Bronchial epithelial cell (primary cell): ENCODE measurements around the gene NHERF2. TPM values are rescaled to one million over a fixed set of nuclear protein-coding genes. Genes with fewer than 3 reads are reported as not detected.
A peak's percentile ranks its signal among the peaks of the same experiment; 100 is the strongest.

Experiments
- DNase-seq: peaks from one replicate; pipeline ENCODE4 v3.0.0-alpha.2; 2010; ENCODE audit warnings: low read depth
- FAIRE-seq: peaks from 2 replicates; lab custom pipeline; 2011; peaks lifted over from hg19 to GRCh38; lab: Jason Lieb, UNC
- H3K27me3 ChIP-seq: 2 replicates; pipeline ENCODE4 v1.5.1; 2011; ENCODE audit warnings: low read length; ENCODE audit not compliant: control insufficient read depth, insufficient read depth
- H3K36me3 ChIP-seq: 2 replicates; pipeline ENCODE4 v1.5.1; 2011; ENCODE audit warnings: low read length; ENCODE audit not compliant: control insufficient read depth, insufficient read depth
- H3K4me3 ChIP-seq: 2 replicates; pipeline ENCODE4 v1.5.1; 2011; ENCODE audit warnings: mild to moderate bottlenecking, low read depth, low read length, control low read depth
- total RNA-seq: library from RNA; depleted of rRNA; stranded (reverse); fragments of >200 nt; gene quantifications from 2 replicates; pipeline ENCODE4 v1.2.1, GENCODE V29; 2014
- TF ChIP-seq, protein P1 (sequence below): IDR thresholded peaks from 2 replicates; pipeline ENCODE4 v1.5.1; 2011; ENCODE audit warnings: mild to moderate bottlenecking, moderate library complexity, low read length, control low read depth, inconsistent platforms; ENCODE audit not compliant: insufficient read depth, severe bottlenecking

Gene NHERF2
- total RNA-seq, 1 donor from 2014 or later = 15.8 TPM

DNA sequence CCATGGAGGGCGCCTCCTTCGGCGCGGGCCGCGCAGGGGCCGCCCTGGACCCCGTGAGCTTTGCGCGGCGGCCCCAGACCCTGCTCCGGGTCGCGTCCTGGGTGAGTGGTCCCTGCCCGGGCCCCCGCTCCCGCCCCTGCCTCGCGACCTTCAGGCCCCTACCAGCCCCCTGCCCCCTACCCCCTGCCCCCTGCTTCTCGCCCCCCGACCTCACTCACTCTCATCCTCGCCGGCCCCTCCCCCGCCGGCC, 36.7 kb upstream of the NHERF2 start:
- no peak for FAIRE-seq
- Histone ChIP-seq H3K4me3 (no peak overlapping the region), H3K36me3 (peaks cover 10% of the 10 kb centered on the region), H3K27me3 (peaks cover 14% of the 10 kb centered on the region)
- no peak for DNase-seq
- TF ChIP-seq, protein P1, sequence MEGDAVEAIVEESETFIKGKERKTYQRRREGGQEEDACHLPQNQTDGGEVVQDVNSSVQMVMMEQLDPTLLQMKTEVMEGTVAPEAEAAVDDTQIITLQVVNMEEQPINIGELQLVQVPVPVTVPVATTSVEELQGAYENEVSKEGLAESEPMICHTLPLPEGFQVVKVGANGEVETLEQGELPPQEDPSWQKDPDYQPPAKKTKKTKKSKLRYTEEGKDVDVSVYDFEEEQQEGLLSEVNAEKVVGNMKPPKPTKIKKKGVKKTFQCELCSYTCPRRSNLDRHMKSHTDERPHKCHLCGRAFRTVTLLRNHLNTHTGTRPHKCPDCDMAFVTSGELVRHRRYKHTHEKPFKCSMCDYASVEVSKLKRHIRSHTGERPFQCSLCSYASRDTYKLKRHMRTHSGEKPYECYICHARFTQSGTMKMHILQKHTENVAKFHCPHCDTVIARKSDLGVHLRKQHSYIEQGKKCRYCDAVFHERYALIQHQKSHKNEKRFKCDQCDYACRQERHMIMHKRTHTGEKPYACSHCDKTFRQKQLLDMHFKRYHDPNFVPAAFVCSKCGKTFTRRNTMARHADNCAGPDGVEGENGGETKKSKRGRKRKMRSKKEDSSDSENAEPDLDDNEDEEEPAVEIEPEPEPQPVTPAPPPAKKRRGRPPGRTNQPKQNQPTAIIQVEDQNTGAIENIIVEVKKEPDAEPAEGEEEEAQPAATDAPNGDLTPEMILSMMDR = no peak

DNA sequence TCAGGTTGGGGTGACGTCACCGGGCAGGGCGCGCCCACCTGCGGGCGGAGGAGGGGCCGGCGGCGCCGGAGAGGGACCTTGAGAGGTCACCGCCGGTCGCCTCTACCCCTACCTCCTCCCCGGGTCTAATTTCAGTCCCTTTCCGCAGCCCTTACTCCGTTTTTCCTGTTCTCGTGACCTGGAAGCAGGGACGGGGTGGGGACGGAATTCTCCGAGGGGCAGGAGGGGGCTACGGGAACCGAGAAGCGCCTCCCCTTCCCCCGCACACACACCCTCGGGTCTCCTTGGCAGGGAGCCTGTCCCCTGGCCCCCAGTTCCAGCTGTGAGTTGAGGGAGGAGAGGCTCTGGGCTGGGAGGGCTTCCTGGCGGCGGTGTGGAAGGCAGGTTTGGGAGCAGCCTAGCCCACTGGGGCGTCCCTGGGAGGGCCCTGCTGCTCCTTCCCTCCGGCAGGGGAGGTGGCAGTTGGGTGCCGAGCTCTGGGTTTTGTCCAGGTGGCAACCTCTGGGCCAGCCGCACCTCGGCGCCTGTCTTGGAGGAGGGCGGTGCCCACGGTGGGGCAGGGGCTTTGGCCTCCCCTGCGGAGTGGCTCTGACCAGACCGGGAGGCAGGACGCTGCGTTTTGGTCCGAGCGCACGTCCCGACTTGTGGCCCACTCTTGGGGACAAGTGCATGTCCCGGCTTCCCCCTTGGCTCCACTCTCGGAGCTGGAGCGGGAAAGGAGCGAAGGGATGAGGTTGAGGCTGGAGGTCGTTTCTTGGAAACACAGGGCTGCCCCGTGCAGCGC, 36.2 kb upstream of the NHERF2 start:
- no peak for FAIRE-seq
- Histone ChIP-seq H3K4me3 (peak overlapping the region; percentile 21), H3K36me3 (peaks cover 9% of the 10 kb centered on the region), H3K27me3 (peaks cover 14% of the 10 kb centered on the region)
- no peak for DNase-seq
- TF ChIP-seq, protein P1 = no peak

DNA sequence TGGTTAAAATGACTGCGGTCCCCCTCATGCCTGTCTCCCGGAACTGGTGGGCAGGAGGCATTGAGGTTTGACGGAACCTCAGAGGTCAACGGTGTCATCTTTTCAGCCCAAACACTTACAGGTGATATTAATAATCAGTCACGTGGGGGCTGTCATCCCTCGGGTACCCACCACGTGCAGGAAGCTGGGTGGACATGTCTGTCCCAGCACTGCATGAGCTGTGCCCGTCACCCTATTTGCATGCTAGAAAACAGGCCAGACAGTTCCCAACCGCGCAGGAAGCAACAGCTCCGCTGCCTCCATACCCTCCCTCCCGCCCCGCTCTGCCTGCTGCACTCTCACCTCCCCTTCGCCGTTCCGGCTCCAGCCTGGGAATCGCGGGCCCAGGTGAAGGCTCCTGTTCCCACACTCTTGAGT, 35.6 kb upstream of the NHERF2 start:
- Histone ChIP-seq H3K36me3 (peaks cover 3% of the 10 kb centered on the region), H3K4me3 (no peak overlapping the region), H3K27me3 (peaks cover 14% of the 10 kb centered on the region)
- TF ChIP-seq, protein P1 = no peak
- DNase-seq (no peak), FAIRE-seq (no peak)

DNA sequence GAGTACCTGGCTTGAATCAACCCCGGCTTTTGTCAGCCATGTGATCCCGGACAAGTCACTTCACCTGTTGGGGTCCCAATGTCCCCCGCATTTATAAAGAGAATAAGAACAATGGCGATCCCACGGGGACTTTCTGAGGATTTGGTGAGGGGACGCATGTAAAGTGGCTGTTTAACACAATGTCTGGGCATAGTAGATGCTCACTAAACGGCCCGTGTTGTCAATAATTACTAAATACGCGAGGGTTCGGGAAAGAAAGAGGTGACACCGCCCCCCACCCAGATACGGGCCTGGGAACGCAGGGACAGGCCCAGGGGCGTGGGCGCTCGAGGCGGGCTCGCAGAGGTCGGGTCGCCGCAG, 35.1 kb upstream of the NHERF2 start:
- H3K27me3 ChIP-seq = peaks cover 14% of the 10 kb centered on the region
- FAIRE-seq = no peak
- no peak for DNase-seq
- TF ChIP-seq, protein P1 = no peak
- H3K4me3 ChIP-seq = peak overlapping the region; percentile 28
- no peaks in the 10 kb centered on the region for H3K36me3 ChIP-seq

DNA sequence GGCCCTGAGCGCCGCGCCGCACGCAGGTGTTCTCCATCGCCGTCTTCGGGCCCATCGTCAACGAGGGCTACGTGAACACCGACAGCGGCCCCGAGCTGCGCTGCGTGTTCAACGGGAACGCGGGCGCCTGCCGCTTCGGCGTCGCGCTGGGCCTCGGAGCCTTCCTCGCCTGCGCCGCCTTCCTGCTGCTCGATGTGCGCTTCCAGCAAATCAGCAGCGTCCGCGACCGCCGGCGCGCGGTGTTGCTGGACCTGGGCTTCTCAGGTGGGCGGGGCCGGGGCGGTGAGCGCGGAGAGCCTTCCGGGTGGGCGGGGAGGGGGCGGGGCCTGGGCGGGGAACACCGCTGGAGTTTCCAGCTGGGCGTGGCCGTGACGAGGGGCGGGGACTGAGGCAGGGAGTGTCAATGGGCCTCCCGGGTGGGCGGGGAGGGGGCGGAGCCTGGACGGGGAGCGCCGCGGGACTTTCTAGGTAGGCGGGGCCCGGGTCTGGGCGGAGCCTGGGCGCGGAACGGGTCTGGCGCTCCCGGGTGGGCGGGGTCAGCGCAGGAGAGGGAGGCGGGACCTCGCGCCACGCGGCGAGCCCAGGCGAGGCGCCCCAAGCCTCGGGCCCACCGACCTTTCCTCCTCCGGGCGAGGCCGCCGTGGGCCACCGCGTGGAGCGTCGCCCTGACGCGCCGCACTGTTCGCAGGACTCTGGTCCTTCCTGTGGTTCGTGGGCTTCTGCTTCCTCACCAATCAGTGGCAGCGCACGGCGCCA, 34.6 kb upstream of the NHERF2 start:
- FAIRE-seq (no peak), DNase-seq (peak; percentile 65)
- TF ChIP-seq, protein P1 = no peak
- H3K4me3 ChIP-seq = peak overlapping the region; percentile 28
- peaks cover 14% of the 10 kb centered on the region for H3K27me3 ChIP-seq
- peaks cover 2% of the 10 kb centered on the region for H3K36me3 ChIP-seq
